ENCODE measurements around the gene FRYL. TPM values are rescaled to one million over a fixed set of nuclear protein-coding genes. Genes with fewer than 3 reads are reported as not detected.

Gene FRYL
- total RNA-seq, 1 experiment from 2014 or later, result 47.7 TPM

GRCh38 chr4:48596336-48596735 is 183.7 kb downstream of the FRYL start:
- H2AFZ ChIP-seq (ENCODE audit: low read depth, low read length, poor library complexity, severe bottlenecking), result no peak overlapping the region
- ChIA-PET POLR2A (no interaction called here), RAD21 (ENCODE audit: low non-redundant PET in 1 of 2, low total read pairs in 2 of 2, uncharacterized antibody in 2 of 2, unreplicated experiment in 2 of 2) (no interaction called here), CTCF (no interaction called here)
- no peak overlapping the region for H3K9ac ChIP-seq (ENCODE audit: low read length)
- H3K9me2 ChIP-seq (ENCODE audit: insufficient read depth), result no peaks in the 10 kb centered on the region
- no peaks in the 10 kb centered on the region for H3K9me3 ChIP-seq (ENCODE audit: control insufficient read depth in 1 of 2, insufficient read depth in 1 of 2, low read depth in 1 of 2, low read length in 2 of 2)
- intact Hi-C loops (cut with micrococcal nuclease), result no loop called here
- H3K79me2 ChIP-seq (ENCODE audit: insufficient read depth, low read length), result no peaks in the 10 kb centered on the region
- H3K4me1 ChIP-seq (ENCODE audit: control insufficient read depth in 1 of 2, insufficient read depth in 2 of 2, low read length in 2 of 2), result no peaks in the 10 kb centered on the region
- H3K4me2 ChIP-seq (ENCODE audit: low read length), result no peak overlapping the region
- H4K20me1 ChIP-seq (ENCODE audit: insufficient read depth), result 0 out of 2 replicates have a peak, but pooled peaks cover 2% of the 10 kb centered on the region
- no peak for DNase-seq (ENCODE audit: low read depth, low spot score)
- ATAC-seq, result no peak
- TF ChIP-seq ATF3 (IDR thresholded peaks at IDR 0.05) (no peak), RAD21 (IDR thresholded peaks at IDR 0.05; ENCODE audit: low read depth) (no peak), TCF7L2 (IDR thresholded peaks at IDR 0.05; ENCODE audit: borderline replicate concordance, extremely low read depth, insufficient read depth, insufficient read length) (no peak), REST (IDR thresholded peaks at IDR 0.05; ENCODE audit: low read depth) (no peak), ELF1 (IDR thresholded peaks at IDR 0.05; ENCODE audit: borderline replicate concordance, low read depth) (no peak), SRF (IDR thresholded peaks at IDR 0.05; ENCODE audit: low read depth) (no peak), ZFX (IDR thresholded peaks at IDR 0.05) (no peak), SP1 (IDR thresholded peaks at IDR 0.05; ENCODE audit: low read depth) (no peak), JUND (IDR thresholded peaks at IDR 0.05) (no peak)
- H3K27ac ChIP-seq (ENCODE audit: low read depth, low read length), result no peak overlapping the region
- H3K27me3 ChIP-seq (ENCODE audit: insufficient read depth, low read length), result no peaks in the 10 kb centered on the region
- no peaks in the 10 kb centered on the region for H3K36me3 ChIP-seq (ENCODE audit: control insufficient read depth in 1 of 2, insufficient read depth in 2 of 2, low read length in 2 of 2)
- H3K4me3 ChIP-seq (replicated peaks in 1 of 2; ENCODE audit: low read depth in 1 of 2, low read length in 2 of 2), result no peak overlapping the region
- no TSS peak for BruUV-seq (replicated peaks)

All from HCT116 (cell line).